ENCODE measurements around the gene SLC25A36.
A peak's percentile ranks its signal among the peaks of the same experiment; 100 is the strongest.
"Not testable (repeated sequence)": the region's sequence is repeated elsewhere in the genome, so short reads cannot be mapped to it uniquely, and the experiment has no call there.

The SLC25A36 gene

GRCh38 chr3:140931801-140932200, 9.8 kb upstream of the SLC25A36 start:
- no peak for DNase-seq (ENCODE audit: low spot score)

- no peak for DNase-seq (ENCODE audit: low spot score)
Observed at GRCh38 chr3:140933109-140933508, 8.5 kb upstream of the SLC25A36 start.

DNA sequence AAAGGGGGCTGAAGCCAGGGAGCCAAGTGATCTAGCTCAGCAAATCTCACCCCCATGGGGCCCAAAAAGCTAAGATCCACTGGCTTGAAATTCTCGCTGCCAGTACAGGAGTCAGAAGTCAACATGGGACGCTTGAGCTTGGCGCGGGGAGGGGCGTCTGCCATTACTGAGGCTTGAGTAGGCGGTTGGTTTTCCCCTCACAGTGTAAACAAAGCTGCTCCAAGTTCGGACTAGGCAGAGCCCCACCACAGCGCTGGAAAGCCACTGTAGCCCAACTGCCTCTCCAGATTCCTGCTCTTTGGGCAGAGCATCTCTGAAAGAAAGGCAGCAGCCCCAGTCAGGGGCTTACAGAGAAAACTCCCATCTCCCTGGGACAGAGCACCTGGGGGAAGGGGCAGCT, 8.1 kb upstream of the SLC25A36 start:
- DNase-seq (ENCODE audit: low spot score), result no peak

GRCh38 chr3:140939305-140939704, 2.3 kb upstream of the SLC25A36 start:
- not testable (repeated sequence) for DNase-seq (ENCODE audit: low spot score)

DNA sequence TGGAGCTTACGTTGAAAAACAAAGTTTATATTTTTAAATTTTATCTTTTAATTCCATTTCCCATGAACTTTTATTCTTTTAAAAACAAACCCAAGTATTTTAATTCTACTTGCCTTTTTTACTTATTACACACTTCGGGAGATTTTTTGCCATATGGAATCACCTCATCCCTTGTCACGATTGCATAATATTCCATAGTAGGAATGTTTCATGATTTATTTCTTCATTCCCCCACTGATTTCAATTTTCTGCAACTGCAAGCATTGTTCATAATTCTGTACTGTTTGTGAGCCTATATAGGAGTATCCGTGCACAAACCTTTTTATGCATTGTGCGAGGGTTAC, 574 bp upstream of the SLC25A36 start:
- no peak for DNase-seq (ENCODE audit: low spot score)

DNA sequence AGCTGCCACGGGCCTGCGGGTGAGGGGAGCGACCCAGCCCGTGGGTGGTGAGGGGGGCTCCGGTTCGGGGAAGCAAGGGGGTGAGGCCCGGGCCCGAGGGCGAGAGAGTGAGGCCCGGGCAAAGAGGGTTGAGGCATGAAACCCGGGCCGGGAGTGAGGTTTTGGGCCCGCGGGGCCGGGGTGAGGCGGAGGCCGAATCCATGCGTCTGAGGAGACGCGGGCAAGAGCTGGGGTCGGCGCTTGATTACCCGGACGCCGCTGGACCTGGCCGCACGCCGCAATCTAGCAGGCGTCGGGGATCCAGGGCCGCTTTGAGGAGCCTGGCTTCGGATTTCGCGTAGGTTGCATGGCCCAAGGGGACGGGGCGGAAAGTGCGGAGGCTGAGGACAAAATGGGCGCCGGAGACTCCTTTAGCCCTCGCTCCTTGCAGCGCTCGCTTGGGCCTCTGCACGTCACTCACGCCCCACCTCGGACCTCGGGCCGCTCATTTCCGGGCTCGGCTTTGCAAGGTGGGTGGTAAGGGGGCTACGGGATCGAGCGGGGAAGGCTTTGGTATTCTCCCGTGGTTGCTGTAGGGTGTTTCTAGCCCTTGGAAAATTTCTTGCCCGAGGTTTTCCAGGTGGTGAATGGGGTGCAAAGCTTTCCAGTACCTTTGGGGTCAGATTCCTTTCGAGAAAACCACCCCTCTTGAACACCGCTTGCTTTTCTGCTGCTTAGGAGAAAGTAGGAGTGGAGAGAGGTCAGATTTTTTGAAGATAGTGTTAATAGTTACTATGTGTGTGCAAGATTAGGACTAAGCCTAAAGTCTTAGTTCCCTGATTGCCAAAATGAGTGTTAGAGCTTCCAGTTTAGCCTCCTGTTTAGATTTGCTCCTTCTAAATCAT, 827 bp downstream of the SLC25A36 start:
- DNase-seq (ENCODE audit: low spot score), result peak; percentile 19

GRCh38 chr3:140943781-140944552, 2.3 kb downstream of the SLC25A36 start:
- no peak for DNase-seq (ENCODE audit: low spot score)

DNA sequence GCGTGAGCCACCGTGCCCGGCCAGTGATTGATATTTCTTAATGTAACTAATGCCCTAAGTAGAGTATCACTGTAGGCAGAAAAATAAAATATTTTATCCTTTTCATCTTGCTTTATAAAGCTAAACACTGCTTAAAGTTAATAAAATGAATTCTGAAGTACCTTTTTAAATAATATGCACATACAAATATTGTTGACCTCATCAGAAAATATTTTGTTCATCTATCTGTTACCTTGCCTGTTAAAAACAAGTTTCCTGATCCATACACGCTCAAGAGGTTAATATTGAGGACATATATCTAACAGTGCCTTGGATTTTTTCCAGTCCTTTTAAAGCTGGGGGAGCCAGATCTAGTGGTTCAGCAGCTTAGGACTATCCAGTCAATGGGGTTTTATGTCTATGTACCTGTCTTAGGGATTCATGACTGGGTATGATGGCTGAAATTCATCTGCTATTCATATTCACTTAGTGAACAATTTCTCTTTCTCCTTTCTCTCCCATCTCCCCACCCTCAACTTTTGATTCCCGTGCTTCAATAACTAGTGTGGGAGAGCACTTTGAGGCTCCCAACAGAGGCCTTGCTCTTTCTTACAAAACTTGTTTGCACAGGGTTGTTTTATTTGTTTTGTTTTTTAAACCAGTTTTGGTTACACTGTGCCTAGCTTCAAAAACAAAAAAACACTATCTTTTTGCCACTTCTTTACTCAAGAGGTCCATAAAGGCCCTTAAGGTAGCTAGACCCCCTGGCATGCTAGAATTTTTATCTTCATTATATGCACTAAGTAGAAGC, 7.0 kb downstream of the SLC25A36 start:
- no peak for DNase-seq (ENCODE audit: low spot score)

GRCh38 chr3:140950144-140950543, 8.5 kb downstream of the SLC25A36 start:
- DNase-seq (ENCODE audit: low spot score), result no peak

GRCh38 chr3:140950863-140951262, 9.2 kb downstream of the SLC25A36 start:
- no peak for DNase-seq (ENCODE audit: low spot score)

- not testable (repeated sequence) for DNase-seq (ENCODE audit: low spot score)
Observed at GRCh38 chr3:140951750-140952149, 10.1 kb downstream of the SLC25A36 start.

GRCh38 chr3:140953028-140953960, 11.7 kb downstream of the SLC25A36 start:
- no peak for DNase-seq (ENCODE audit: low spot score)

- DNase-seq (ENCODE audit: low spot score), result no peak
Observed at GRCh38 chr3:140954576-140954975, 12.9 kb downstream of the SLC25A36 start.

- DNase-seq (ENCODE audit: low spot score), result no peak
Observed at GRCh38 chr3:140955645-140956044, 14.0 kb downstream of the SLC25A36 start.

DNA sequence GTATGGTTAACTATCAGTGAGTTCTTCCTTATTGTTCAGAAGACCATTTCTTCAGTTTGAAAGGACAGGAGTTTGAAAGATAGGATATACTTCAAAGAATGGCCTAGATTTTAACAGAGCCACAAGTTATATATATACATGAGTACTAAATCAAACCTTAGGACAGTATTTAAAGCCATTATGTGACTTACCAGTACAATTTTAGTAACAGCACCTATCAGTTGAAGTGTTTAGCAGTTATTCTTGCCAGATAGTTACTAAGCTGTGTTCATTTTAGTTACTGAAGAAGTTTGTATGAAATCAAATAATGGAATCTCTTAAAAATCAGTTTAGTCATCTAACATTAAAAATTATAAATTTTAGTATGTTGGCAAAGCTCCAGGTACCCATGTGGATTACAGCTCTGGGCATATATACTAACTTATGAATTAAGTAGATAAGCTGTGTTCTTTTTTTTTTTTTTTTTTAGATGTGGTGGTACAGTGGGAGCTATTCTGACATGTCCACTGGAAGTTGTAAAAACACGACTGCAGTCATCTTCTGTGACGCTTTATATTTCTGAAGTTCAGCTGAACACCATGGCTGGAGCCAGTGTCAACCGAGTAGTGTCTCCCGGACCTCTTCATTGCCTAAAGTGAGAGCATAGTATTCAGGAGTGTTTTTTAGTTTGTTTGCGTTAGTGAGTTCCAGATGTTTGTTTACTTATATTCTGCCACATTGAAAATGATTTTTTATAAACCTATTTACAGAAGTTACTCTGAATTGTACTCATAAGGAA, 14.6 kb downstream of the SLC25A36 start:
- DNase-seq (ENCODE audit: low spot score), result no peak

DNA sequence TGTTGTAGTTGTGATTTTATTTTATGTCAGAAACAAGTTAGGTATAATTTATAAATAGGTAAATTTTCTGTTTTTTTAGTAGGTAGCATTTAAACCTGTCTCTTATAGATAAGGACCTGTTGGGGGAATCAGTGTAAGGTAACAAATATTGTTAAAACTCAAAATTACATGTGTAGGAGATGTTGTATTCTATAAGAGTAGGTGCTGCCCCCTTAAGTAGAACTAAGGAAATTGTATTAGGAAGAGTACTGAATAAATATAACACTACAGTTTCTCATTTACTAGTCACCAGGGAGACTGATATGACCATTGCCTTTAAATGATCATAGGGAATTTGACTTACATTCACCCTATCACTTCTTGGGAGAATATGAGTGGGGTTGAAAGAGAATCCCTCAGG, 31.2 kb downstream of the SLC25A36 start:
- DNase-seq (ENCODE audit: low spot score), result peak; percentile 18

DNA sequence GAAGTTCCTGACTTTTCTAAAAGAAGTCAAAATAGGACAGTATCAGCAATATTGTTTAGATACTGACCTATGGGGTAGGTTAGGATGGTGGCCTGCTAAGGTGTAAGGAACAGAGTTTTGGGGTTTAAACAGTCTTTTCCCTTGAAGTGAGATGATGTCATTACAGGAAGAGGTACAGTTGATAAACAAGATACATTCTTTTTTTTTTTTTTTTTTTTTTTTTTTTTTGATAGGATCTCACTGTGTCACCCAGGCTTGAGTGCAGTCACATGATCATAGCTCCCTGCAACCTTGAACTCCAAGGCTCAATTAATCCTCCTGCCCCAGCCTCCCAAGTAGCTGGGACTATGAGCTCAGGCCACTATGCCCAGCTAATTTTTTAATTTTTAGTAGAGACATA, 33.3 kb downstream of the SLC25A36 start:
- no peak for DNase-seq (ENCODE audit: low spot score)

GRCh38 chr3:140980663-140981062, 39.0 kb downstream of the SLC25A36 start:
- DNase-seq (ENCODE audit: low spot score), result no peak

DNA sequence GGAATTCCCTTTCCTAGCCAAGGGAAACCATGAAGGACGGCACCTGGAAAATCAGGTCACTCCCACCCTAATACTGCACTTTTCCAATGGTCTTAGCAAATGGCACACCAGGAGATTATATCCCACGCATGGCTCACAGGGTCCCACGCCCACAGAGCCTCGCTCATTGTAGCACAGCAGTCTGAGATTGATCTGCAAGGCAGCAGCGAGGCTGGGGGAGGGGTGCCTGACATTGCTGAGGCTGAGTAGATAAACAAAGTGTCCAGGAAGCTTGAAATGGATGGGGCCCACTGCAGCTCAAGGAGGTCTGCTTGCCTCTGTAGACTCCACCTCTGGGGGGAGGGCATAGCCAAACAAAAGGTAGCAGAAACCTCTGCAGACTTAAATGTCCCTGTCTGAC, 46.2 kb downstream of the SLC25A36 start:
- DNase-seq (ENCODE audit: low spot score), result not testable (repeated sequence)

DNA sequence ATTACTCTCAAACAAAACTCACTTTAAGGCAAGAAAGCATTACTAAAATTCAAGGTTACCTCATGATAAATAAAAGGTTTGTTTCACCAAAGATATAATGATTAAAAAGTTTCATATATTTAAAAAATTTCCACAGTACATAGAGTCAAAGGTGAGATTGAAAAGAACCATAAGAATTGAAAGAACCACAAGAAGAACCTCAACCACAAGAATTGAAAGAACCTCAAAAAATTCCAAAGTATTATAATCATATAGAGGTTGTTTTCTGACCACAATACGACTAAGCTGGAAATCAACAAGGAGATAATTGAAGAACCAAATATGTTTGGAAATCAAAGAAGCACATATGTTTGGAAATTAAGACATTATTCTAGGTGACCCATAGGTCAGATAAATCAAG, 52.7 kb downstream of the SLC25A36 start:
- DNase-seq (ENCODE audit: low spot score), result no peak

GRCh38 chr3:140994861-140995260, 53.2 kb downstream of the SLC25A36 start:
- not testable (repeated sequence) for DNase-seq (ENCODE audit: low spot score)

Data from CD4-positive, alpha-beta T cell treated with Interleukin-2 at 100 ng/mL for 4 hours (primary cell).